Measurements from ENCODE around the gene AKT1S1.
A peak's percentile ranks its signal among the peaks of the same experiment; 100 is the strongest.
"Not testable (repeated sequence)": the region's sequence is repeated elsewhere in the genome, so short reads cannot be mapped to it uniquely, and the experiment has no call there.

Gene AKT1S1

DNA sequence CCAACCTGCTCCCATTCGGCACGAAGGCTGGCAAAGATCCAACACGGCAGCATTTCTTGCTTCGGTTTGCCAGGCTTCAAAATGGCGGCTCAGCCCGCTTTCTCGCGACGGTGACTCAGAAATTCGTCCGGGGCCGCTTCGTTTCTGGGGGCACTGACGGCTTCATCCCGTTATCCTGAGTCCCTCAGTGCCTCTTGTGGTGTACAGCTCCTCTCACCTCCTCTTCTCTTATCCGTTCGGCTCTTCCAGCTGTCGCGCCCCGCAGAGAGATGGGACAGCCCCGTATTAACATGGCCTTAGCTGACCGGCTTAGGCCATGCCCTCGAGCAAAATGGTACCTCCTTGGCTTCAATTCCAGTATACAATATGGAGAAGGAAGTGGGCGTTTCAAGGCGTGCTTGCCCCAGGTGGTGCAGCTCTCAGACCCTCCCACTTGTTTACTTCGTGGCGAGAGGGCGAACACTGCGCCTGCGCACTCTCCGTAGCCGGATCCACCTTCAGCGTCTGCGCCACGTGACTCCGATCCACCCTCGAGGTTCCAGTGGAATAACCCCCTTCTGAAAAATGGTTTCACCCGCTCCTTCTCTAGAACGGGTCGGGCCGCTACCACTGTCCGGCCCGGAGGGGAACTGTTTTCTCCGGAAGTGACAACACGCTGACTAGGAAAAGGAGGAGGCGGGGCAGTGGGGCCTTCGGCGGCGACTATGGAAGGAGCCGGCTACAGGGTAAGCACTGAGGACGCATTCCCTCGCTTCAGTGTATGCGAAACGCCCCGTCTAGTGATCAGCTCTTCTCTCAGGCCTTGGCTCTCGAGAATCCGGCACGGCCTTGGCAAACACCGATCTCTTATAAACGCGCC lies at the start of gene AKT1S1, which contains the start of gene TBC1D17:
Gene AKT1S1, minus strand, starts transcription at position 336 of the 859 bp plus-strand sequence. CDS start 4,060 bp downstream, outside the sequence.
Gene TBC1D17, plus strand, starts transcription at position 683 of the 859 bp plus-strand sequence. Its CDS starts 22 bp downstream, at position 705.
- peak; percentile 94 for DNase-seq (ENCODE audit: low read depth)

GRCh38 chr19:49926515-49926914 lies 49.4 kb upstream of the AKT1S1 start:
- no peak for DNase-seq (ENCODE audit: low read depth)

DNA sequence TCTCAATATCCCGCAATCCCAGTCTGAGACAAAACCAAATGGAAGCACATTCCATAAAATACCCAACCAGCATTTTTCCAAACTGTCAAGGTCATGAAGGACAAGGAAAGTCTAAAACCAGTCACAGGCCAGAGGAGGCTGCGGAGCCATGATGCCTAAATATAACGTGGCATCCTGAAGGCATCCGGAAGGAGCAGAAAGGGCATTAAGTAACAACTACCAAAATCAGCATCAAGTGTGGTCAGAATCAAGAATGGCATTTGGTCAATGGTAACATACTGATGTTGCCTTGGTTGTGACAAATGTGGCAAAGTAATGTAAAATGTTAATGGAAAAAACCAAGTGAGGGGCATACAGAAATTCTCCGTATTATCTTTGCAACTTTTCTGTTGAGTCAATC lies 48.3 kb upstream of the AKT1S1 start:
- DNase-seq (ENCODE audit: low read depth), result no peak

GRCh38 chr19:49924881-49925210 lies 47.7 kb upstream of the AKT1S1 start:
- not testable (repeated sequence) for DNase-seq (ENCODE audit: low read depth)

GRCh38 chr19:49924004-49924880 lies 47.1 kb upstream of the AKT1S1 start:
- DNase-seq (ENCODE audit: low read depth), result no peak

DNA sequence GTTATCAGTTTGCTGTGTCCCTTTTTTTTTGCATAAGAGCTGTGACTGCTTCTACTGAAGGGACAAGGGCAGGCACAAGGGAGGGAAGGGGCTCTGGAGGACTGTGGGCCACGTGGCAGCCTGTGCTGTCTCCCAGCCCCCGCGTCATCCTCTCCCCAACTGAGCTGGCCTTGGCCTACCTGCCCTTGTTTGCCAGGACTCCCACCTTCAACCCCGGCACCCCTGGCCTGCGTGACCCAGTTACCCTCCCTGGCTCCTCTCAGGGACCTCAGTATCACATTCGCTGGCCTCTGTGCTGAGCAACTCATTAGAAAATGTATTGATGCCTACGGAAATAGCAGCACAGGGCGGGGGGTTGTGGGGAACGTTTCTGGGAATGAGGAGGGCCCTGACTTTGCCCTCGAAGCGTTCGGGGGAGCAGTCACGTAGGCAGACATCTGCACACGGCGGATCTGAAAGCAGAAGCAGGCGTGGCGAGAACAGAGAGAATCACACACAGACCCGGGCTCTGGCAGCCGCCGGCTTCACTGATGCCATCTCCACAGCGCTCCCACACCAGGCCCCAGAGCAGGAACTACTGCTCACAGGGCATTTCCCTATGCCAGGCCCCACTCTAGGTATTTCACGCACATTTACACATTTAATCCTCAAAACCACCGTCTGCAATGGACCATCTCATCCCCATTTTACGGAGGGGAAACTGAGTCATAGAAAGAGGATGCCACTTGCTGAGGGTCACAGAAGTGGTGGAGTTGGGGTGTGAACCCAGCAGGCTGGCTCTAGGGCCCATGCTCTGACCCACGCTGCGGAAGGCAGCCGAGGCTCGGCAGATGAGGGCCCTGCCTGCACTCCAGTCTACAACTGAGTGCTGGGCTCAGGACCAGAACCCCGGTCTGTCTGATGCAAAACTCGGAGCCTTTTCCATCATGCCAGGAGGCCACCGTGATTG lies 46.2 kb upstream of the AKT1S1 start:
- no peak for DNase-seq (ENCODE audit: low read depth)

GRCh38 chr19:49921871-49922795 lies 45.0 kb upstream of the AKT1S1 start:
- no peak for DNase-seq (ENCODE audit: low read depth)

GRCh38 chr19:49920624-49921363 lies 43.6 kb upstream of the AKT1S1 start:
- no peak for DNase-seq (ENCODE audit: low read depth)

- DNase-seq (ENCODE audit: low read depth), result no peak
These were observed 40.9 kb upstream of the AKT1S1 start for GRCh38 chr19:49918089-49918488.

GRCh38 chr19:49916839-49917733 lies 39.9 kb upstream of the AKT1S1 start:
- DNase-seq (ENCODE audit: low read depth), result no peak

- no peak for DNase-seq (ENCODE audit: low read depth)
These were observed 38.1 kb upstream of the AKT1S1 start for GRCh38 chr19:49915271-49915670.

- DNase-seq (ENCODE audit: low read depth), result no peak
These were observed 36.6 kb upstream of the AKT1S1 start for GRCh38 chr19:49913720-49914119.

- no peak for DNase-seq (ENCODE audit: low read depth)
These were observed 36.0 kb upstream of the AKT1S1 start for GRCh38 chr19:49912965-49913685.

- no peak for DNase-seq (ENCODE audit: low read depth)
These were observed 34.4 kb upstream of the AKT1S1 start for GRCh38 chr19:49911381-49912145.

DNA sequence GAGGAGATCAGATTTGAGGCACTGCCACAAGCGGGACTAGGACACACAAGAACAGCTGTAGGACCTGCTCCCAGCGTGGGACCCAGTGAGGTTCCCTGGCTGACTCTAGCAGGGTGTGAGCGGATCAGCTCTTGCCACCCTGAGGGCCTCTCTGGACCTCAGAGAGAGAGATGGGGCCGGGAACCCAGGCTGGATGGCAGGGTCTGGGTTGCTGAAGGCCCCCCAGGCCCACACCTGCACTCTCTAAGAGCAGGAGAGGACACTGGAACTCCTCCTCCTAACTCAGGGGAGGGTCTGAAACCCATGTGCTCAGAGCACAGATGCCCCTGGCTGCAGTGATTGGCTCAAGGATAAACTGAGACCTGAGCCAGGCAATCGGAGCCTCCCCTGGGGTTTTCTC lies 33.0 kb upstream of the AKT1S1 start:
- no peak for DNase-seq (ENCODE audit: low read depth)

DNA sequence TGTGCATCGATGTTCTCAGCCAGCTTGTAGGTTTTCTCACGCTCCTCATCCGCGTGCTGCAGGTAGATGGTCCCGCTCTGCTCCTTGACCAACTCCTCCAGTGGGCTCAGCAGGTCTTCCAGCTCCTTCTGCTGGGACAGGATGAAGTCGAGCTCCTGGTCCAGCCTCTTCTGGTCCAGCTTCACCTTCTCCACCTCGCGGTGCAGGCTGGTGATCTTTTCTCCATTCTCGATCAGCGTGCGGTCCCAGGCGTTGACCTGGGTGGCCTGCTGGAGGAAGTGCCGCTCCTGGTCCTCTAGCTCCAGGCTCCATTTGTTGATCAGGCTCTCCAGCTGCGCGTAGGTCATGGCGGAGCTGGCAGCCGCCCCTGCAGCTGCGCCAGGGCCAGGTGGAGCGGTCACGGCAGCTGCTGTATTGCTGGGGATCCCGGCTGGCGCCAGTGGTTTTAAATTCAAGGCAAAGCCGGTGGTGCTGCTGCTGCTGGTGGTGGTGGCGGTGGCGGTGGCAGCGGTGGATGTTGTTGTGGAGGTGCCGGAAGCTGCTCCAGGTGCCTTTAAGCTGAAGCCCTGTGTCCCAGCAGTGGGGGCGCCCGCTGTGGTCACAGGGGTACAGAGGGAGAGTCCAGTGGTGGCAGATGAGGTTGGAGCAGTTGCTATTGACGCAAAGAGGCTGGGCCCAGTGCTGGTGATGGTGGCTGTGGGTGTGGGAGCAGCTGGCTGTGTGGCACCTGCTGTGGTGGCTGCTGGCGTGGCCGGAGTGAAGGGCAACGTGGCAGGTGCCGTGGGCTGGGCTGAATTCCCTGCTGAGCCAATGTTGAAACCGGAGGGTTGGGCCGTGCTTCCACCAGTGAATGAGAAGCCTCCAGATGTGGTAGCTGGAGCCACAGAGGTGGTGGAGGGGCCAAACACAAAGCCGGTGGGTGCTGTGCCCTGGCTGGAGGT lies 31.6 kb upstream of the AKT1S1 start:
- DNase-seq (ENCODE audit: low read depth), result no peak

Measured in stimulated activated CD8-positive, alpha-beta memory T cell treated with anti-CD3 and anti-CD28 coated beads, Interleukin-7, amount 100 ng/mL, for 24 hours (primary cell).